HG03520 (cell line): ENCODE data around the gene UCP2.

Experiments
- ATAC-seq: cut with Tn5 transposase; IDR thresholded peaks from one replicate; pipeline ENCODE4 v1.9.1; 2021; ENCODE audit warnings: mild to moderate bottlenecking, moderate library complexity; ENCODE audit not compliant: unreplicated experiment

The UCP2 gene

GRCh38 chr11:73972620-73973449, 9.8 kb downstream of the UCP2 start:
- ATAC-seq: no peak

GRCh38 chr11:73972187-73972586, 10.5 kb downstream of the UCP2 start:
- ATAC-seq: no peak

- no peak for ATAC-seq
These were observed 11.4 kb downstream of the UCP2 start for GRCh38 chr11:73971175-73971719.

GRCh38 chr11:73969991-73970800, 12.4 kb downstream of the UCP2 start:
- ATAC-seq: no peak

DNA sequence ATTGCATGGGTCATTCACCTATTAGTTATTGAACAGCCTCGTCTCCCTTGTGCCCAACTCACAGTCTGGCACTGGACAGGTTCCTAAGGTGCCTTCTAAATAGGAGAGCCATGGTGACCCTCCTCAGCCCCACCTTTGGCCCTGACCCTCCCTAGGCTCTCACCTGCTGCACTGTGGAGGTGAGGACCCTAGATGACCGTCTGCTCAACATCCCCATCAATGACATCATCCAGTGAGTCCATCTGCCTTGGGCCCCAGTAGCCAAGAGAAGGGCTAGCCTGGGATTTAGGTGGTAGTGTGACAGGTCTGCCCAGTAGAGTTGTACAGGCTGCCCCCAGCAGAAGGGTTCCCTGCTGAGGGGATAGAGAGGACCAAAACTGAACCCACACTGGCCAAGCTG, 13.6 kb downstream of the UCP2 start:
- ATAC-seq: no peak

DNA sequence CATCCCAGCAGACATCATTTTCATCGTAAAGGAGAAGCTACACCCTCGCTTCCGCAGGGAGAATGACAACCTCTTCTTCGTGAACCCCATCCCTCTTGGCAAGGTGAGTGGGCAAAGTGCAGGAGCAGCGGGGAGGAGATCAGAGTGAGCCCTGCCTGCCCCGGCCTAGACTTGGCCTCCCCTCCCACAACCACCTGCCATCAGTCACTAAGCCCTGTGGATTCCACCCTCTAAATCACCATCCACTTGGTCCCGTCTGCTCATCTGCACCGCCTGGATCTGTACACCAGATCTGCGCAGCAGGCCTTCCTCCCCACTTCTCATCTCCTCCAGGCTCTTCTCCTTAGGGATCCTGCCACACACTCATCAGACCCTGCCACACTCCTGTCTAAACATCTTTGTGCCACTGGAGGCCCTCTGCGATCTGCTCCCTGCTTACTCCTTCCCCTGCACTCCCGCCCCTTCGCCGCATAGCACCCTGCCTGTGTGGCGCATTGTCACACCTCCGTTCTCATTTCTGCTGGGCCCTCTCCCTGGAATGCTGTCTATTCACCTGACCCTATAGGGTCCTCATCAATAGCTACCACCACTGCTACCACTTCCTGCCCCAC, 14.2 kb downstream of the UCP2 start:
- no peak for ATAC-seq

- ATAC-seq: no peak
These were observed 16.9 kb downstream of the UCP2 start for GRCh38 chr11:73965764-73966121.

GRCh38 chr11:73965076-73965763, 17.4 kb downstream of the UCP2 start:
- ATAC-seq: no peak

- ATAC-seq: no peak
These were observed 18.8 kb downstream of the UCP2 start for GRCh38 chr11:73963861-73964260.

GRCh38 chr11:73962101-73962705, 20.4 kb downstream of the UCP2 start:
- no peak for ATAC-seq

DNA sequence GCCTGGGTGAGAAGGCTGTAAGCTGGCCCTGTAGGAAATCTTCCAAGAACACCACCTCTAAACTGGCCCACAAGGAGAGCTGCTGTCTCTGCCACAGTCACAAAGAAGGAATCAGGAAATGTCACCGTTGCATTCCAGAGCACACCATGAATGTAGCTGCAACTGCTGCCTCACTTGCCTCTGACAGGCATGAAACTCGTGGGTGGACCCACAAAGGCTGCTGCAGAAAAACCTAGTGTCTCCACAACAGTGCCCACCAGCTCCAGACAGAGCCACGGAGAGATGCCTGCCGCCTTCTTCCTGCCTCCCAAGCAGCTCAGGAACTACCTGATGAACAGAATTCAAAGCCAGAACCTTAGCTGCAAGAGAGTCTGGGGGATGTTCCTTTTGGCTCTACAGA, 21.3 kb downstream of the UCP2 start:
- no peak for ATAC-seq

- ATAC-seq: no peak
These were observed 24.0 kb downstream of the UCP2 start for GRCh38 chr11:73958521-73959141.

GRCh38 chr11:73957654-73958361, 24.8 kb downstream of the UCP2 start:
- no peak for ATAC-seq

DNA sequence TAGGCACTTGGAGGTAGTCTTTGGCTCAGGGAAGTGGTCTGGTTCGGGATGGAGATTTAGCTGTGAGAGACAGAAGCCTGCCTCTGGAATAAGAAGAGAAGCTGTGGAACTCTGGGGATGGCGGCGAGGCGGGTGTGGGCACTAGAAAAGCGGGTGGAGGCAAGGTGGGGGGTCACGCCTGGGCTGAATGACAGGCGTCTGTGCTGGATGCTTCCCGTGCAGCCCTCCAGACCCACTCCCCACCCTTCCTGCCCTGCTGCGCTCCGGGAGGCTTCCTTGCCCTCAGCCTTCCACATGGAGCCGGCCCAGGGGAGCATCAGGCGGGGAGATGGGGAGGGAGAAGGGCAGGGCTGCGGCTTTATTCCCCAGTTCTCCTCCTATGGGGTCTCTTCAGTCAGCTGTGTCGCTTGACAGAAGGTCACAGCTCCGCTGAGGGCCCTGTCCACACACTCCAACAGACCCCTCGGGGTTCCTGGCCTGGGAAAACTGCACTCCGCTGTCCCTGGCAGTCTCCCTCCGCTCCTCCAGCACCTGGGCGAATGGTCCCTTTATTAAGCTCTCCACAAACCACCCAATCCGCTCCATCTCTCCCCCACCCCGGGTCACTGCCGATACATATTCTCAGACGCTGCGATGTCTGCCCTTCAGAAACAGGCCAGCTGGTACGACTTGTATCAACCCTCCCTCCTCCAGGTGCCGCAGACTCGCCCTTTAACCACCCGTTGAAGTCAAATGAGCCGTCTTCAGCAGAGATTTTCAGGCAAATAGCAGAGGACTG, 25.6 kb downstream of the UCP2 start:
- ATAC-seq: no peak

DNA sequence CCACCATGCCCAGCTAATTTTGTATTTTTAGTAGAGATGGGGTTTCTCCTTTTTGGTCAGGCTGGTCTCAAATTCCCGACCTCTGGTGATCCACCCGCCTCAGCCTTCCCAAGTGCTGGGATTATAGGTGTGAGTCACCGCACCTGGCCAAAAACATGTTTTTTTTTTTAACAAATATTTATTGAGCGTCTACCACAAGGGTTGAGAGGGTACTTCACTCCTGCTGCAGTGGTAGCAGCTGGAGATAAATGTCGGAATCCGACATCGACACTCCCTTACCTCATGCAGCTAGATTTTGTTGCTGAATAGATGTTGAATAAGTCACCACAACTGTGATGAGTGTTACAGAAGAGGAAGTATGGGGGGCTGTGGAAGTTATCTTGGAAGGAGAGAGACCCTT, 30.8 kb downstream of the UCP2 start:
- no peak for ATAC-seq

- ATAC-seq: peak; percentile 85
These were observed 31.6 kb downstream of the UCP2 start, which contains the start of gene DNAJB13 for GRCh38 chr11:73950869-73951710. Gene DNAJB13 (plus strand): TSS chr11:73951026. CDS start chr11:73951070, 44 bp downstream.

- no peak for ATAC-seq
These were observed 32.7 kb downstream of the UCP2 start for GRCh38 chr11:73949912-73950311.

DNA sequence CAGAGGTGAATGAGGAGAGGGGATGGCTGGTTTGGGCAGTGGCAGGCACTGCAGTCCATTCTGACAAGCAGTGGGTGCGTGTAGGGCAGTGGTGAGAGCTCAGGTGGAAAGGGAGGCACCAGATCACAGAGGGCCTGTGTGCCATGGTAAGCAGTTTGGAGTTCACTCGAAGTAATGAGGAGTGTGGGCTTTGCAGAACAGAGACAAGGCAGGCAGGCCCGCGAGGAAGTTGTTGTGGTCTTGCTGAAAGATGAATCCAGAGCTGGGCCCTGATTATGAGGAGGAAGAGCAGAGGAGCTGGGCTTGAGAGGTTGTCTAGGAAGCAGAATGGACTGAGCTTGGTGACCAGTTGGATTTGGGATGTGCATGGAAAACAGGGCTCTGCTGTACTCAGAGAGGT, 33.4 kb downstream of the UCP2 start:
- ATAC-seq: no peak
